Neural progenitor cell (in vitro differentiated cells): ENCODE data around the gene CTNNA3. TPM values are rescaled to one million over a fixed set of nuclear protein-coding genes. Genes with fewer than 3 reads are reported as not detected.

ENCODE experiments used
- DNase-seq: peaks from one replicate; pipeline ENCODE4 v3.0.0-alpha.2; 2016; ENCODE audit warnings: low spot score
- H2AFZ ChIP-seq: fragments of 200-600 bp; sonication (generic); replicated peaks from 2 replicates; pipeline ENCODE4 v1.6.1; 2016; ENCODE audit warnings: antibody characterized with exemption
- H3F3A ChIP-seq: fragments of 200-600 bp; sonication (generic); 2 replicates; pipeline ENCODE4 v1.6.1; 2016; ENCODE audit warnings: antibody characterized with exemption, low read depth
- H3K27ac ChIP-seq: fragments of 200-600 bp; sonication (generic); 2 replicates; pipeline ENCODE4 v1.5.1; 2016; ENCODE audit warnings: mild to moderate bottlenecking
- H3K27me3 ChIP-seq: fragments of 200-600 bp; sonication (generic); 2 replicates; pipeline ENCODE4 v1.6.1; 2016; ENCODE audit warnings: mild to moderate bottlenecking, moderate library complexity
- H3K36me3 ChIP-seq: fragments of 200-600 bp; sonication (generic); 2 replicates; pipeline ENCODE4 v1.5.1; 2016
- H3K4me1 ChIP-seq: fragments of 200-600 bp; sonication (generic); 2 replicates; pipeline ENCODE4 v1.6.1; 2016; ENCODE audit warnings: mixed run types
- H3K4me2 ChIP-seq: fragments of 200-600 bp; sonication (generic); 2 replicates; pipeline ENCODE4 v1.6.1; 2016
- H3K4me3 ChIP-seq: fragments of 200-600 bp; sonication (generic); 2 replicates; pipeline ENCODE4 v1.5.1; 2016
- H3K79me2 ChIP-seq: fragments of 200-600 bp; sonication (generic); 2 replicates; pipeline ENCODE4 v1.6.1; 2016; ENCODE audit warnings: low read depth
- H3K9ac ChIP-seq: fragments of 200-600 bp; sonication (generic); 2 replicates; pipeline ENCODE4 v1.6.1; 2016
- H3K9me3 ChIP-seq: fragments of 200-600 bp; sonication (generic); 2 replicates; pipeline ENCODE4 v1.5.1; 2016; ENCODE audit warnings: low read depth
- H4K20me1 ChIP-seq: fragments of 200-600 bp; sonication (generic); 2 replicates; pipeline ENCODE4 v1.6.1; 2016; ENCODE audit warnings: low read depth
- H3K27ac Mint-ChIP-seq: 3 replicates; pipeline ENCODE4 v1.8.0; 2021; ENCODE audit warnings: mixed read lengths
- H3K27me3 Mint-ChIP-seq: 2 replicates; pipeline ENCODE4 v1.8.0; 2022; ENCODE audit warnings: low read depth, mild to moderate bottlenecking, inconsistent platforms, moderate library complexity, mixed read lengths; ENCODE audit not compliant: insufficient read depth
- H3K36me3 Mint-ChIP-seq: 3 replicates; pipeline ENCODE4 v1.8.0; 2021; ENCODE audit warnings: mixed read lengths
- H3K4me1 Mint-ChIP-seq: 3 replicates; pipeline ENCODE4 v1.8.0; 2021; ENCODE audit warnings: mixed read lengths
- H3K4me3 Mint-ChIP-seq: 3 replicates; pipeline ENCODE4 v1.8.0; 2021; ENCODE audit warnings: mild to moderate bottlenecking, moderate library complexity, mixed read lengths
- H3K9me3 Mint-ChIP-seq: 3 replicates; pipeline ENCODE4 v1.8.0; 2020; ENCODE audit warnings: mixed read lengths
- CTCF ChIP-seq: fragments of 200-600 bp; sonication (generic); IDR thresholded peaks from 2 replicates; pipeline ENCODE4 v1.5.1; 2017; ENCODE audit warnings: antibody characterized with exemption, mild to moderate bottlenecking
- EZH2 ChIP-seq: fragments of 200-600 bp; sonication (generic); IDR thresholded peaks from 2 replicates; pipeline ENCODE4 v1.6.1; 2017; ENCODE audit warnings: antibody characterized with exemption, mild to moderate bottlenecking, moderate library complexity
- EZH2phosphoT487 ChIP-seq: fragments of 200-600 bp; sonication (generic); IDR thresholded peaks from 2 replicates; pipeline ENCODE4 v1.6.1; 2017; ENCODE audit warnings: antibody characterized with exemption
- total RNA-seq: library from RNA; depleted of rRNA; stranded (reverse); fragments of >200 nt; gene quantifications from 2 replicates; pipeline ENCODE4 v1.2.3, GENCODE V29; 2015; ENCODE audit warnings: low replicate concordance

Gene CTNNA3
- total RNA-seq, 1 donor from 2014 or later, result 12.9 TPM

- no peak overlapping the region for H3K27ac Mint-ChIP-seq
- H3K9ac ChIP-seq, result no peak overlapping the region
- TF ChIP-seq EZH2phosphoT487 (no peak), EZH2 (no peak), CTCF (no peak)
- H3K4me2 ChIP-seq, result no peak overlapping the region
- no peaks in the 10 kb centered on the region for H3K27me3 Mint-ChIP-seq
- no peak overlapping the region for H3K27ac ChIP-seq
- H3K9me3 Mint-ChIP-seq, result peaks cover 15% of the 10 kb centered on the region
- no peak overlapping the region for H3K4me3 Mint-ChIP-seq
- no peaks in the 10 kb centered on the region for H3K4me1 ChIP-seq
- H2AFZ ChIP-seq, result no peak overlapping the region
- DNase-seq, result no peak
- no peaks in the 10 kb centered on the region for H3K4me1 Mint-ChIP-seq
- H4K20me1 ChIP-seq, result no peaks in the 10 kb centered on the region
- H3K36me3 ChIP-seq, result no peaks in the 10 kb centered on the region
- no peaks in the 10 kb centered on the region for H3K36me3 Mint-ChIP-seq
- no peak overlapping the region for H3K4me3 ChIP-seq
- H3K27me3 ChIP-seq, result no peaks in the 10 kb centered on the region
- H3F3A ChIP-seq, result no peaks in the 10 kb centered on the region
- no peaks in the 10 kb centered on the region for H3K9me3 ChIP-seq
- H3K79me2 ChIP-seq, result no peaks in the 10 kb centered on the region
These were observed 376.0 kb downstream of the CTNNA3 start for GRCh38 chr10:67319976-67320375.

- Histone ChIP-seq H3K4me2 (no peak overlapping the region), H3K79me2 (no peaks in the 10 kb centered on the region), H3K9me3 (no peaks in the 10 kb centered on the region), H3K36me3 (no peaks in the 10 kb centered on the region), H2AFZ (no peak overlapping the region), H3K9ac (no peak overlapping the region), H3K4me1 (no peaks in the 10 kb centered on the region), H3F3A (no peaks in the 10 kb centered on the region), H3K27ac (no peak overlapping the region), H3K4me3 (no peak overlapping the region), H3K27me3 (no peaks in the 10 kb centered on the region), H4K20me1 (no peaks in the 10 kb centered on the region)
- TF ChIP-seq CTCF, result no peak
- TF ChIP-seq EZH2, result no peak
- TF ChIP-seq EZH2phosphoT487, result no peak
- H3K9me3 Mint-ChIP-seq, result peaks cover 4% of the 10 kb centered on the region
- H3K4me1 Mint-ChIP-seq, result no peaks in the 10 kb centered on the region
- H3K36me3 Mint-ChIP-seq, result no peaks in the 10 kb centered on the region
- no peak overlapping the region for H3K4me3 Mint-ChIP-seq
- no peaks in the 10 kb centered on the region for H3K27me3 Mint-ChIP-seq
- DNase-seq, result no peak
- no peak overlapping the region for H3K27ac Mint-ChIP-seq
These were observed 387.1 kb downstream of the CTNNA3 start for GRCh38 chr10:67308912-67309311.

GRCh38 chr10:67306588-67307205 is 389.3 kb downstream of the CTNNA3 start:
- H3K79me2 ChIP-seq, result no peaks in the 10 kb centered on the region
- H3K36me3 Mint-ChIP-seq, result no peaks in the 10 kb centered on the region
- H3K4me1 ChIP-seq, result no peaks in the 10 kb centered on the region
- no peaks in the 10 kb centered on the region for H3K4me1 Mint-ChIP-seq
- no peaks in the 10 kb centered on the region for H4K20me1 ChIP-seq
- H3K4me3 Mint-ChIP-seq, result no peak overlapping the region
- peaks cover 4% of the 10 kb centered on the region for H3K9me3 Mint-ChIP-seq
- TF ChIP-seq EZH2 (no peak), CTCF (peak; percentile 69), EZH2phosphoT487 (no peak)
- H3F3A ChIP-seq, result no peaks in the 10 kb centered on the region
- H3K27ac ChIP-seq, result no peak overlapping the region
- H2AFZ ChIP-seq, result no peak overlapping the region
- DNase-seq, result peak; percentile 55
- no peak overlapping the region for H3K4me3 ChIP-seq
- H3K27ac Mint-ChIP-seq, result no peak overlapping the region
- no peaks in the 10 kb centered on the region for H3K27me3 ChIP-seq
- no peak overlapping the region for H3K9ac ChIP-seq
- no peak overlapping the region for H3K4me2 ChIP-seq
- H3K9me3 ChIP-seq, result no peaks in the 10 kb centered on the region
- H3K36me3 ChIP-seq, result no peaks in the 10 kb centered on the region
- H3K27me3 Mint-ChIP-seq, result no peaks in the 10 kb centered on the region
